ENCODE measurements around the gene TCF4.

DNA sequence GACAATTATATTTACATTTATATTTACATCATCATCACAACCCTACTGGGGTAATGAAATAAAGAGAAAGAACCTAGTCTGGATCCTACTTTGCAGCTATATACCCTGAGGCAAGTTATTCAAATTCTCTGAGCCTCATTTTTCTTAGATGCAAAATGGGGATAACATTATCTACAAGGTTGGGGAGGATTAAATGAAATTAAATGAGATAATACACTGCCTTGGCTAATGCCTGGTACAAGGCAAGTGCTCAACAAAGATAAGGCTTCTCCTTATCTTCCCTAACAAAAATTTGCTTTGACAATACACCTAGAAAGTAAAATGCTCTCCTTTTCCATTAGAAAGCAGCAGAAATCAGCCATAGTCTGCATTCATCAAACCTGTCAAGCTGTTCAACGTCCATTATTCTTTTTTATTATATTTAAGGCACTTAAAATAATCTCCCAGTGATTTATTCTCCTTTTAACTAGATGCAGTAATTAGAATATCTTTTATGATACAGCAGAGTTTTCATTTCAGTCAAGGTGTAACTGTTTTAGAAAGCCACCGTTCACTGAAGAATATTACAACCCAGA is 44.8 kb downstream of the TCF4 start:
- TF ChIP-seq, protein P1, sequence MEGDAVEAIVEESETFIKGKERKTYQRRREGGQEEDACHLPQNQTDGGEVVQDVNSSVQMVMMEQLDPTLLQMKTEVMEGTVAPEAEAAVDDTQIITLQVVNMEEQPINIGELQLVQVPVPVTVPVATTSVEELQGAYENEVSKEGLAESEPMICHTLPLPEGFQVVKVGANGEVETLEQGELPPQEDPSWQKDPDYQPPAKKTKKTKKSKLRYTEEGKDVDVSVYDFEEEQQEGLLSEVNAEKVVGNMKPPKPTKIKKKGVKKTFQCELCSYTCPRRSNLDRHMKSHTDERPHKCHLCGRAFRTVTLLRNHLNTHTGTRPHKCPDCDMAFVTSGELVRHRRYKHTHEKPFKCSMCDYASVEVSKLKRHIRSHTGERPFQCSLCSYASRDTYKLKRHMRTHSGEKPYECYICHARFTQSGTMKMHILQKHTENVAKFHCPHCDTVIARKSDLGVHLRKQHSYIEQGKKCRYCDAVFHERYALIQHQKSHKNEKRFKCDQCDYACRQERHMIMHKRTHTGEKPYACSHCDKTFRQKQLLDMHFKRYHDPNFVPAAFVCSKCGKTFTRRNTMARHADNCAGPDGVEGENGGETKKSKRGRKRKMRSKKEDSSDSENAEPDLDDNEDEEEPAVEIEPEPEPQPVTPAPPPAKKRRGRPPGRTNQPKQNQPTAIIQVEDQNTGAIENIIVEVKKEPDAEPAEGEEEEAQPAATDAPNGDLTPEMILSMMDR (IDR thresholded peaks at IDR 0.05) = no peak
- no peak for TF ChIP-seq EZH2 (IDR thresholded peaks at IDR 0.05; ENCODE audit: borderline replicate concordance, insufficient read depth, low read depth, low read length, poor library complexity, severe bottlenecking)

Measured in B cell (primary cell).